ENCODE data around the gene LYSMD4. TPM values are rescaled to one million over a fixed set of nuclear protein-coding genes. Genes with fewer than 3 reads are reported as not detected.
"Not testable (repeated sequence)": the region's sequence is repeated elsewhere in the genome, so short reads cannot be mapped to it uniquely, and the experiment has no call there.

LYSMD4 gene
- total and polyA plus RNA-seq, 10 of the 15 experiments (the other 5 are each of a cell fraction or from before 2014, with no cell fraction given), result 1.8 to 5.8 (median 3.9) TPM

- TF ChIP-seq NKRF (conservative IDR thresholded peaks at IDR 0.05) (no peak), ZNF274 (IDR thresholded peaks at IDR 0.05; ENCODE audit: insufficient read depth, insufficient read length) (no peak), TARDBP (IDR thresholded peaks at IDR 0.05; ENCODE audit: borderline replicate concordance) (no peak), CEBPB (IDR thresholded peaks at IDR 0.05; ENCODE audit: borderline replicate concordance in 1 of 2, low read depth in 2 of 2, low read length in 2 of 2) (no peak), CHD4 (IDR thresholded peaks at IDR 0.05) (no peak), RCOR1 (conservative IDR thresholded peaks at IDR 0.05; ENCODE audit: low read depth, low read length) (no peak), ZNF622 (IDR thresholded peaks at IDR 0.05) (no peak)
These were observed 2.6 kb upstream of the LYSMD4 start (continued) for GRCh38 chr15:99735868-99736267.

GRCh38 chr15:99734575-99734974 lies 1.3 kb upstream of the LYSMD4 start:
- no peak for TF ChIP-seq SRF (IDR thresholded peaks at IDR 0.05; ENCODE audit: low read depth in 2 of 2, low read length in 2 of 2)
- no peak for TF ChIP-seq RELA (IDR thresholded peaks at IDR 0.05; ENCODE audit: borderline replicate concordance, partially characterized antibody)
- no peak for TF ChIP-seq E4F1 (IDR thresholded peaks at IDR 0.05; ENCODE audit: borderline replicate concordance, partially characterized antibody)
- no peak for TF ChIP-seq NFXL1 (IDR thresholded peaks at IDR 0.05; ENCODE audit: borderline replicate concordance)
- SMC1A ChIA-PET (ENCODE audit: uncharacterized antibody, unreplicated experiment), result interaction anchor here (0.9 to 1.0 kb wide), 3 partner anchors 16 to 462 kb away, joined by 3 read pairs; no protein-coding TSS in a partner anchor
- Histone ChIP-seq H3K4me1 (ENCODE audit: control insufficient read depth, insufficient read depth, low read length) (no peaks in the 10 kb centered on the region), H3K27ac (ENCODE audit: control insufficient read depth, insufficient read depth) (no peak overlapping the region), H4K20me1 (ENCODE audit: control insufficient read depth, insufficient read depth) (no peaks in the 10 kb centered on the region), H3K27me3 (replicated peaks in 1 of 2; ENCODE audit: control insufficient read depth in 2 of 2, insufficient read depth in 2 of 2, low read length in 1 of 2) (no peaks in the 10 kb centered on the region), H2AFZ (ENCODE audit: control insufficient read depth, low read depth, low read length) (no peak overlapping the region), H3K36me3 (ENCODE audit: control insufficient read depth in 2 of 2, insufficient read depth in 2 of 2, low read length in 1 of 2) (no peaks in the 10 kb centered on the region), H3K79me2 (ENCODE audit: control insufficient read depth, insufficient read depth, low read length) (no peaks in the 10 kb centered on the region), H3K4me3 (no peak overlapping the region), H3K4me2 (ENCODE audit: control insufficient read depth, insufficient read depth) (no peak overlapping the region), H3K9me3 (replicated peaks; ENCODE audit: control insufficient read depth, insufficient read depth, low read length) (no peaks in the 10 kb centered on the region), H3K9ac (ENCODE audit: control insufficient read depth, insufficient read depth, low read length) (no peak overlapping the region)
- RAD21 ChIA-PET (ENCODE audit: unreplicated experiment), result interaction anchor here (1.3 kb wide), 1 partner anchor 30 kb away, joined by 4 read pairs; no protein-coding TSS in a partner anchor
- ATAC-seq (no peak), DNase-seq (ENCODE audit: low read depth, low spot score) (no peak), FAIRE-seq (peak; percentile 49)
- intact Hi-C loops (cut with micrococcal nuclease; ENCODE audit: unreplicated experiment) (no loop called here), in situ Hi-C loops (cut with MboI) (loop anchor here (25.0 kb wide), 1 partner anchor 622 kb away; the partner anchor contains the start of gene SYNM)
- 94% methylated on average over 1 of the region's 1 CpG for WGBS (ENCODE audit: insufficient coverage, insufficient replicate concordance, low lambda C conversion rate, missing lambda C conversion rate)
- CTCF ChIA-PET, result interaction anchor here (1.0 to 2.3 kb wide), 3 partner anchors 19 to 447 kb away, joined by 3 to 15 read pairs (median 7); no protein-coding TSS in a partner anchor
- BruUV-seq (replicated peaks), result no TSS peak
- POLR2A ChIA-PET, result no interaction called here

- H3K27me3 ChIP-seq (replicated peaks in 1 of 2; ENCODE audit: control insufficient read depth in 2 of 2, insufficient read depth in 2 of 2, low read length in 1 of 2); ATAC-seq; DNase-seq (ENCODE audit: low read depth, low spot score); H3K36me3 ChIP-seq (ENCODE audit: control insufficient read depth in 2 of 2, insufficient read depth in 2 of 2, low read length in 1 of 2); H3K9ac ChIP-seq (ENCODE audit: control insufficient read depth, insufficient read depth, low read length); H4K20me1 ChIP-seq (ENCODE audit: control insufficient read depth, insufficient read depth); H3K9me3 ChIP-seq (replicated peaks; ENCODE audit: control insufficient read depth, insufficient read depth, low read length); H3K79me2 ChIP-seq (ENCODE audit: control insufficient read depth, insufficient read depth, low read length); H2AFZ ChIP-seq (ENCODE audit: control insufficient read depth, low read depth, low read length); H3K27ac ChIP-seq (ENCODE audit: control insufficient read depth, insufficient read depth); intact Hi-C loops (cut with micrococcal nuclease; ENCODE audit: unreplicated experiment); H3K4me1 ChIP-seq (ENCODE audit: control insufficient read depth, insufficient read depth, low read length); BruUV-seq (replicated peaks); FAIRE-seq: not testable (repeated sequence)
- RAD21 ChIA-PET (ENCODE audit: unreplicated experiment), result interaction anchor here (0.7 to 1.3 kb wide), 5 partner anchors 22 to 462 kb away, joined by 4 to 11 read pairs (median 4); no protein-coding TSS in a partner anchor
- WGBS (ENCODE audit: insufficient coverage, insufficient replicate concordance, low lambda C conversion rate, missing lambda C conversion rate), result 96% methylated on average over 9 of the region's 13 CpGs
- in situ Hi-C loops (cut with MboI), result loop anchor here (25.0 kb wide), 1 partner anchor 622 kb away; the partner anchor contains the start of gene SYNM
- Histone ChIP-seq H3K4me3 (peak overlapping the region; percentile 84; the same call in 1 of the 2 replicates), H3K4me2 (ENCODE audit: control insufficient read depth, insufficient read depth) (peak overlapping the region; percentile 89)
- CTCF ChIA-PET, result interaction anchor here (0.5 to 2.8 kb wide), 5 partner anchors 16 to 447 kb away, joined by 3 to 13 read pairs (median 9); no protein-coding TSS in a partner anchor
- POLR2A ChIA-PET, result interaction anchor here (1.1 kb wide), 1 partner anchor 480 kb away, joined by 3 read pairs; no protein-coding TSS in a partner anchor
- SMC1A ChIA-PET (ENCODE audit: uncharacterized antibody, unreplicated experiment), result interaction anchor here (0.9 to 2.0 kb wide), 4 partner anchors 15 to 480 kb away, joined by 3 to 13 read pairs (median 8); no protein-coding TSS in a partner anchor
These were observed 729 bp upstream of the LYSMD4 start for GRCh38 chr15:99734040-99734291.
